ENCODE data around the gene USF2. TPM values are rescaled to one million over a fixed set of nuclear protein-coding genes. Genes with fewer than 3 reads are reported as not detected.

The USF2 gene
- total and polyA plus RNA-seq, 10 of the 15 experiments (the other 5 are each of a cell fraction or from before 2014, with no cell fraction given): 0.56 to 157 (median 65.5) TPM

DNA sequence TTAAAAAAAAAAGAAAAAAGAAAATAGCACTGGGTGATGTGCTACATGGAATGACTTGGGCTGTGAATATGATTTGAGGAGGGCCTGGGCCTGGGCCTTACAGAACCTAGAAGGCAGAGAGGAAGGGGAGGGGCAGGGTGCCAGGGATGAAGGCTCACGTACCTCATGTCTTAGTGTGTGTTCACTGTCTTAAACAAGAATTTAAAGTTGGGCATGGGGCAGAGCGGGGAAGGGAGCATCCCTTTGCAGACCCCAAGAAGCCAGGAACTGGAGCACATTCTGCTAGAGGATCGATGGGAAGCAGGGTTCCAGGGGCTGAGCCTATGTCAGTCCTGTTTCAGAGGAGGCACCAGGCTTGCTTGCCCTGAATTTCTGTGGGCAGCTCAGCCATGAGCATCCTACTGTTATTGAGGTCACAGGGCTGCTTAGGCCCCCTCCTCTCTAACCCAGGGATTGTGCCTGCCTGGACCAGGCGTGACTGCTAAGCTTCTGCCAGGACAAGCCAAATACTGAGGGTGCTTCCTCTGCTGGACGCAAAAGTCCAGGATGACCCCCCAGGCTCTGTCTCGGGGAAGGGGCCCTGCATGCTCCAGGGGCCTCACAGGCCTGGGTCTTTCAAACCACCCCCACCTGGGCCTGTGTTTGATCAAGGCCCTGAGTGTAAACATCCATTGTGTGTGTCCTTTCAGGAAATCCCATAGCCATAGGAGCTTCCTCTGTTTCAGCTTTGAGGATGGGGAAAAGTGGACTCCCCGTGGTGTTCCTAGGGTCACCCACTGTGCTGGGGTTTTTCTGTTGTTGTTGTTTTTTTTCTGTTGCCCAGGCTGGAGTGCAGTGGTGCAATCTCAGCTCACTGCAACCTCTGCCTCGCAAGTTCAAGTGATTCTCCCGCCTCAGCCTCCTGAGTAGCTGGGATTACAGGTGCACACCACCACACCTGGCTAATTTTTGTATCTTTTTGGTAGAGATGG lies 15.2 kb upstream of the USF2 start (continued):
- TF ChIP-seq E4F1 (IDR thresholded peaks at IDR 0.05; ENCODE audit: borderline replicate concordance, partially characterized antibody) (no peak), SP1 (IDR thresholded peaks at IDR 0.05; ENCODE audit: low read depth, low read length) (no peak), RCOR1 (conservative IDR thresholded peaks at IDR 0.05; ENCODE audit: low read depth, low read length) (no peak), SMC3 (IDR thresholded peaks at IDR 0.05; ENCODE audit: borderline replicate concordance, low read length) (no peak)

DNA sequence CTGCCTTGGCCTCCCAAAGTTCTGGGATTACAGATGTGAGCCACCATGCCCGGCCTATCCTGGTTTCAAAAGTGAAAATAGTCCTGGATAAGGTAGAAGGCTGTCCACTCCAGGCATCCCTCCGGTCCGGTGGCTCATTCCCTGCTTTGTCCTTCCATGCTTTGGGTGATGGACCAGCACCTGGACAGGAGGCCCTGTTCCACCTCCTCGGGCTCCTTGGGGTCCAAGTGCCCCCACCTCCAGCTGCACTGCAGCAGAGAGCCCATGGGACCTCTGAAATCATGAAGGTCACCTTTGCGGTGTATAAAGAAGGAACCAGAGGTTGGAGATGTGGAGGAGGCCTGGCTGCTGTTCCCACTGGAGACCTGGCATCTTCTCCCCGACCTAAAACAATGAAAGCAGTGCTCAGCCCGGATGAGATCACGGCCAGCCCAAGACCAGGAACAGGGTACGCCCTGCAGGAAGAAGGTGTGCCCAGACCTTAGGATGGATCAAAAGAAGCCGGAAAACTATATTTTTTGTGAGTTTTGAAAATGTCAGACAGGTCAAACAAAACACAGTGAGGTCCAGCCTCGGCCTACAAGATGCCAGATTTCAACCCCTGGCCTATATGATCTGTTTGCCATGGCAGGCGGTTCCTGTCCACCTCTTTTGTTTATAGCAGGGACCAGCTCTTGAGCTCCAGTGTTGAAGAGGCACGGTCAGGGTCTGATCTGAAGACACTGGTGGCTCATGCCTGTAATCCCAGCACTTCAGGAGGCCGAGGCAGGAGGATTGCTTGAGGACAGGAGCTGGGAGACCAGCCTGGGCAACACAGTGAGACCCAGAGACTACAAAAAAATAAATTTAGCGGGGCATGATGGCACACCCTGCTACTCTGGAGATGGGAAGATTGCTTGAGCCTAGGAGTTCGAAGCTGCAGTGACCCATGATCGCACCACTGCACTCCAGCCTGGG lies 14.1 kb upstream of the USF2 start:
- intact Hi-C loops (cut with micrococcal nuclease; ENCODE audit: unreplicated experiment): no loop called here
- no peak overlapping the region for H2AFZ ChIP-seq (ENCODE audit: control insufficient read depth, low read depth, low read length)
- RAD21 ChIA-PET (ENCODE audit: unreplicated experiment): interaction anchor here (1.7 kb wide), 1 partner anchor 113 kb away, joined by 3 read pairs; no protein-coding TSS in a partner anchor
- no peak overlapping the region for H3K4me3 ChIP-seq
- no peak overlapping the region for H3K27ac ChIP-seq (ENCODE audit: control insufficient read depth, insufficient read depth)
- 89% methylated on average over 17 of the region's 17 CpGs for WGBS (ENCODE audit: insufficient coverage, insufficient replicate concordance, low lambda C conversion rate, missing lambda C conversion rate)
- peaks cover 4 to 7% of the 10 kb centered on the region in 2 experiments; a peak in 3 of 4 replicates for H3K36me3 ChIP-seq (ENCODE audit: control insufficient read depth in 2 of 2, insufficient read depth in 2 of 2, low read length in 1 of 2)
- no peak for FAIRE-seq
- H3K9me3 ChIP-seq (replicated peaks; ENCODE audit: control insufficient read depth, insufficient read depth, low read length): no peaks in the 10 kb centered on the region
- H3K4me2 ChIP-seq (ENCODE audit: control insufficient read depth, insufficient read depth): no peak overlapping the region
- no peaks in the 10 kb centered on the region for H4K20me1 ChIP-seq (ENCODE audit: control insufficient read depth, insufficient read depth)
- CTCF ChIA-PET: interaction anchor here (0.5 kb wide), 1 partner anchor 100 kb away, joined by 3 read pairs; no protein-coding TSS in a partner anchor
- H3K4me1 ChIP-seq (ENCODE audit: control insufficient read depth, insufficient read depth, low read length): no peaks in the 10 kb centered on the region
- no peak overlapping the region for H3K9ac ChIP-seq (ENCODE audit: control insufficient read depth, insufficient read depth, low read length)
- POLR2A ChIA-PET: interaction anchor here (0.9 kb wide), 1 partner anchor 13 kb away, joined by 3 read pairs; no protein-coding TSS in a partner anchor
- no TSS peak for BruUV-seq (replicated peaks)
- peaks cover 8% of the 10 kb centered on the region for H3K79me2 ChIP-seq (ENCODE audit: control insufficient read depth, insufficient read depth, low read length)
- in situ Hi-C loops (cut with MboI): no loop called here
- no peak for ATAC-seq
- SMC1A ChIA-PET (ENCODE audit: uncharacterized antibody, unreplicated experiment): interaction anchor here (0.7 to 1.6 kb wide), 4 partner anchors 10 to 119 kb away, joined by 3 to 4 read pairs (median 3); no protein-coding TSS in a partner anchor
- no peak for DNase-seq (ENCODE audit: low read depth, low spot score)
- H3K27me3 ChIP-seq (replicated peaks in 1 of 2; ENCODE audit: control insufficient read depth in 2 of 2, insufficient read depth in 2 of 2, low read length in 1 of 2): no peaks in the 10 kb centered on the region
- TF ChIP-seq, protein P1, sequence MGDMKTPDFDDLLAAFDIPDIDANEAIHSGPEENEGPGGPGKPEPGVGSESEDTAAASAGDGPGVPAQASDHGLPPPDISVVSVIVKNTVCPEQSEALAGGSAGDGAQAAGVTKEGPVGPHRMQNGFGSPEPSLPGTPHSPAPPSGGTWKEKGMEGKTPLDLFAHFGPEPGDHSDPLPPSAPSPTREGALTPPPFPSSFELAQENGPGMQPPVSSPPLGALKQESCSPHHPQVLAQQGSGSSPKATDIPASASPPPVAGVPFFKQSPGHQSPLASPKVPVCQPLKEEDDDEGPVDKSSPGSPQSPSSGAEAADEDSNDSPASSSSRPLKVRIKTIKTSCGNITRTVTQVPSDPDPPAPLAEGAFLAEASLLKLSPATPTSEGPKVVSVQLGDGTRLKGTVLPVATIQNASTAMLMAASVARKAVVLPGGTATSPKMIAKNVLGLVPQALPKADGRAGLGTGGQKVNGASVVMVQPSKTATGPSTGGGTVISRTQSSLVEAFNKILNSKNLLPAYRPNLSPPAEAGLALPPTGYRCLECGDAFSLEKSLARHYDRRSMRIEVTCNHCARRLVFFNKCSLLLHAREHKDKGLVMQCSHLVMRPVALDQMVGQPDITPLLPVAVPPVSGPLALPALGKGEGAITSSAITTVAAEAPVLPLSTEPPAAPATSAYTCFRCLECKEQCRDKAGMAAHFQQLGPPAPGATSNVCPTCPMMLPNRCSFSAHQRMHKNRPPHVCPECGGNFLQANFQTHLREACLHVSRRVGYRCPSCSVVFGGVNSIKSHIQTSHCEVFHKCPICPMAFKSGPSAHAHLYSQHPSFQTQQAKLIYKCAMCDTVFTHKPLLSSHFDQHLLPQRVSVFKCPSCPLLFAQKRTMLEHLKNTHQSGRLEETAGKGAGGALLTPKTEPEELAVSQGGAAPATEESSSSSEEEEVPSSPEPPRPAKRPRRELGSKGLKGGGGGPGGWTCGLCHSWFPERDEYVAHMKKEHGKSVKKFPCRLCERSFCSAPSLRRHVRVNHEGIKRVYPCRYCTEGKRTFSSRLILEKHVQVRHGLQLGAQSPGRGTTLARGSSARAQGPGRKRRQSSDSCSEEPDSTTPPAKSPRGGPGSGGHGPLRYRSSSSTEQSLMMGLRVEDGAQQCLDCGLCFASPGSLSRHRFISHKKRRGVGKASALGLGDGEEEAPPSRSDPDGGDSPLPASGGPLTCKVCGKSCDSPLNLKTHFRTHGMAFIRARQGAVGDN (IDR thresholded peaks at IDR 0.05): no peak
- no peak for TF ChIP-seq FOXK2 (IDR thresholded peaks at IDR 0.05)
- TF ChIP-seq CBX5 (IDR thresholded peaks at IDR 0.05; ENCODE audit: low read depth): no peak
- no peak for TF ChIP-seq SMC3 (IDR thresholded peaks at IDR 0.05; ENCODE audit: borderline replicate concordance, low read length)
- TF ChIP-seq RBBP5 (conservative IDR thresholded peaks at IDR 0.05): no peak
- no peak for TF ChIP-seq FOS (IDR thresholded peaks at IDR 0.05; ENCODE audit: borderline replicate concordance, extremely low read depth, insufficient read length)
